Gastrocnemius medialis (tissue), 4 donors: ENCODE measurements around the gene TMTC1.

Experiments used
- CTCF ChIP-seq, 5 experiments: fragments of 450-650 bp in 3 of 5; fragments of 200-600 bp in 2 of 5; sonication (generic) in 2 of 5; IDR thresholded peaks in 4 of 5; conservative IDR thresholded peaks in 1 of 5; 1 replicate in 4 of 5; 2 replicates in 1 of 5; pipeline ENCODE4 v1.5.1; 2016 to 2019; ENCODE audit warnings: antibody characterized with exemption in 5 of 5, mild to moderate bottlenecking in 3 of 5, moderate library complexity in 3 of 5
- POLR2A ChIP-seq, 2 donors: fragments of 450-650 bp; IDR thresholded peaks; one replicate each; pipeline ENCODE4 v1.6.1; 2017; ENCODE audit warnings: antibody characterized with exemption in 2 of 2, mild to moderate bottlenecking in 2 of 2, moderate library complexity in 2 of 2

GRCh38 chr12:29816874-29817725 lies 33.4 kb upstream of the TMTC1 start:
- TF ChIP-seq POLR2A (IDR thresholded peaks at IDR 0.05): no peak
- TF ChIP-seq CTCF (IDR thresholded peaks at IDR 0.05 in 4 of 5, conservative IDR thresholded peaks at IDR 0.05 in 1 of 5): no peak
